Keratinocyte (primary cell): Measurements from ENCODE around the gene HYAL3.

Experiments
- EZH2 ChIP-seq: IDR thresholded peaks from one replicate; pipeline ENCODE4 v1.6.1; 2012; ENCODE audit warnings: inconsistent platforms, mild to moderate bottlenecking, low read length, moderate library complexity
- TF ChIP-seq, protein P1 (sequence below), 3 experiments: IDR thresholded peaks in 1 of 3; conservative IDR thresholded peaks in 1 of 3; optimal IDR thresholded peaks in 1 of 3; 2 replicates in 2 of 3; 3 replicates in 1 of 3; pipeline versions ENCODE3 to v1.5.1; 2011; ENCODE audit warnings: low read length in 3 of 3, mild to moderate bottlenecking in 3 of 3, moderate library complexity in 2 of 3, control low read depth in 1 of 3, inconsistent platforms in 1 of 3; ENCODE audit not compliant: insufficient read depth in 2 of 3; ENCODE audit errors: extremely low read depth in 1 of 3

DNA sequence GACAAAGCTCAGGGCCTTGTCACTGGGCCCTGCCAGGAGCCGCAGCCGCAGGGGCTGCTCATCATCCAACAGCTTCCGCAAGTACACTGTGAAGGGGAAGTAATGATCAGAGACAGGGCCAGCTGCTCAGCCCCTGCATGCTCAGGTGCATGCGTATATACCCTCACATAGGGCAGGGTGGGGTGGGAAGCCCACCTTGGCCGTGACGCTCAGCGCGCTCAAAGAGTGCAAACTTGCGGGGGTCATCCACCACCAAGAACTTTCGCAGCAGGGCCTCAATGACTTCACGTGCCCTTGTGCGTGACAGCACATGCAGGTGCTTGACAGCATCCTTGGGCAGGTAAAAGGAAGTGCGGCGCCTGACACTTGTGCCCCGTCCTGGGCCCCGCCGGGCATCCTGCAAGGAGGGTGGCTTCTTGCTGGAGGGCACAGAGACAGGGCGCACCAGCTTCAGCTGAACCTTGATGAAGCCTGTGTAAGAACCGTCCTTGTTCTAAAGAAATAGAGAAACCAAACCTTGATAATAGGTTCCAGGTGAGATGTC is 32.2 kb upstream of the HYAL3 start:
- TF ChIP-seq, protein P1, sequence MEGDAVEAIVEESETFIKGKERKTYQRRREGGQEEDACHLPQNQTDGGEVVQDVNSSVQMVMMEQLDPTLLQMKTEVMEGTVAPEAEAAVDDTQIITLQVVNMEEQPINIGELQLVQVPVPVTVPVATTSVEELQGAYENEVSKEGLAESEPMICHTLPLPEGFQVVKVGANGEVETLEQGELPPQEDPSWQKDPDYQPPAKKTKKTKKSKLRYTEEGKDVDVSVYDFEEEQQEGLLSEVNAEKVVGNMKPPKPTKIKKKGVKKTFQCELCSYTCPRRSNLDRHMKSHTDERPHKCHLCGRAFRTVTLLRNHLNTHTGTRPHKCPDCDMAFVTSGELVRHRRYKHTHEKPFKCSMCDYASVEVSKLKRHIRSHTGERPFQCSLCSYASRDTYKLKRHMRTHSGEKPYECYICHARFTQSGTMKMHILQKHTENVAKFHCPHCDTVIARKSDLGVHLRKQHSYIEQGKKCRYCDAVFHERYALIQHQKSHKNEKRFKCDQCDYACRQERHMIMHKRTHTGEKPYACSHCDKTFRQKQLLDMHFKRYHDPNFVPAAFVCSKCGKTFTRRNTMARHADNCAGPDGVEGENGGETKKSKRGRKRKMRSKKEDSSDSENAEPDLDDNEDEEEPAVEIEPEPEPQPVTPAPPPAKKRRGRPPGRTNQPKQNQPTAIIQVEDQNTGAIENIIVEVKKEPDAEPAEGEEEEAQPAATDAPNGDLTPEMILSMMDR (optimal IDR thresholded peaks at IDR 0.05 in 1 of 3, IDR thresholded peaks at IDR 0.05 in 1 of 3, conservative IDR thresholded peaks at IDR 0.05 in 1 of 3; ENCODE audit: extremely low read depth in 1 of 3, insufficient read depth in 2 of 3, low read length in 3 of 3): no peak
- TF ChIP-seq EZH2: no peak
